MM.1S (cell line): ENCODE measurements around the gene RBFOX1.

ENCODE experiments used
- EZH2 ChIP-seq: fragments of 300-600 bp; sonication (generic); optimal IDR thresholded peaks from 2 replicates; pipeline ENCODE3; 2017; ENCODE audit warnings: low read depth, mild to moderate bottlenecking, antibody characterized with exemption, low read length, mixed read lengths
- TF ChIP-seq, protein P1 (sequence below): fragments of 300-600 bp; sonication (generic); IDR thresholded peaks from 2 replicates; pipeline ENCODE4 v1.5.1; 2016; ENCODE audit warnings: antibody characterized with exemption, low read length, mixed read lengths

GRCh38 chr16:7581175-7581574, 248.5 kb downstream of the RBFOX1 start:
- TF ChIP-seq, protein P1, sequence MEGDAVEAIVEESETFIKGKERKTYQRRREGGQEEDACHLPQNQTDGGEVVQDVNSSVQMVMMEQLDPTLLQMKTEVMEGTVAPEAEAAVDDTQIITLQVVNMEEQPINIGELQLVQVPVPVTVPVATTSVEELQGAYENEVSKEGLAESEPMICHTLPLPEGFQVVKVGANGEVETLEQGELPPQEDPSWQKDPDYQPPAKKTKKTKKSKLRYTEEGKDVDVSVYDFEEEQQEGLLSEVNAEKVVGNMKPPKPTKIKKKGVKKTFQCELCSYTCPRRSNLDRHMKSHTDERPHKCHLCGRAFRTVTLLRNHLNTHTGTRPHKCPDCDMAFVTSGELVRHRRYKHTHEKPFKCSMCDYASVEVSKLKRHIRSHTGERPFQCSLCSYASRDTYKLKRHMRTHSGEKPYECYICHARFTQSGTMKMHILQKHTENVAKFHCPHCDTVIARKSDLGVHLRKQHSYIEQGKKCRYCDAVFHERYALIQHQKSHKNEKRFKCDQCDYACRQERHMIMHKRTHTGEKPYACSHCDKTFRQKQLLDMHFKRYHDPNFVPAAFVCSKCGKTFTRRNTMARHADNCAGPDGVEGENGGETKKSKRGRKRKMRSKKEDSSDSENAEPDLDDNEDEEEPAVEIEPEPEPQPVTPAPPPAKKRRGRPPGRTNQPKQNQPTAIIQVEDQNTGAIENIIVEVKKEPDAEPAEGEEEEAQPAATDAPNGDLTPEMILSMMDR: no peak
- TF ChIP-seq EZH2: no peak
